Measurements from ENCODE around the gene RO60.

The RO60 gene

DNA sequence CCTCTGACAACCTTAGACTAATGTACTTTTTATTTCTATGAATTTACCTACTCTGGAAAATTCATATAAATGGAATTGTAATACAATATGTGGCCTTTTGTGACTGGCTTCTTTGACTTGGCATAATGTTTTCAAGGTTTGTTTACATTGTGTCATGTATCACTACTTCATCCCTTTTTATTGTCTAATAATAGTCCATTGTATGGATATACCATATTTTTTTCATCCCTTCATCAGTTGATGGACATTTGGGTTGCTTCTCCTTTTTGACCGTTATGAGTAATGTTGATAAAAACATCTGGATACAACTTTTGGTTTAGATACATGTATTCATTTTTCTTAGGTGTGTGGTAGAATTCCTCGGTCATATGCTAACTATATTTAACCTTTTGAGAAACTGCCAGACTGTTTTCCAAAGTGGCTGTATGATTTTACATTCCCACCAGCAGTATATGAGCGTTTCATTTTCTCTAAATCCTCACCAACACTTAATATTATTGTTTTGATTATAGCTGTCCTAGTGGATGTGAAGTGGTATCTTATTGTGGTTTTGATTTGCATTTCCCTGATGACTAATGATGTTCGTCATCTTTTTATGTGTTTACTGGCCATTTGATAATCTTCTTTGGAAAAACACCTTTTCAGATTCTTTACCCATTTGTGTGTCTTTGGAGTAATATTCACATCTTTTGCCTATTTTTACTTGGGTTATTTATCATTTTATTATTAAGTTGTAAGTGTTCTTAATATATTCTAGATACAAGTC lies 3.5 kb downstream of the RO60 start:
- no peak for DNase-seq

DNA sequence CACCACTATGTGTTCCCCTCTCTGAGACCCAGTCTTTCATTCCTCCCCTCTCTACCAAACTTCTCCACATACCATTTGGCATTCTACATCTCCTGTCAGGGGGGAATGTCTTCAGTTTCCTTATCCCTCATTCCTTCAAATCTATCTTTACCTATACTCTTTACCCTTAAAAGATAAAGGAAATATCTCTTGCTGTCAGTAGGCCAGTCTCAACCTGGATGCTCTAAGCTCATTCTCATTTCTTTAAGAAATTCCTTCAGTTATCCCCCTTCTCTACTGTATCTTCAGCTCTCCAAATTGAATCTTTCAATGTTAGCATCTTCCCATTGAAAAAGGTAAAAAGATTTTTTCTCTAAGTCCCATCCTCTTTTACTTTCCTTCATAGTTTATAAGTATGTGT lies 6.5 kb downstream of the RO60 start:
- no peak for DNase-seq

DNA sequence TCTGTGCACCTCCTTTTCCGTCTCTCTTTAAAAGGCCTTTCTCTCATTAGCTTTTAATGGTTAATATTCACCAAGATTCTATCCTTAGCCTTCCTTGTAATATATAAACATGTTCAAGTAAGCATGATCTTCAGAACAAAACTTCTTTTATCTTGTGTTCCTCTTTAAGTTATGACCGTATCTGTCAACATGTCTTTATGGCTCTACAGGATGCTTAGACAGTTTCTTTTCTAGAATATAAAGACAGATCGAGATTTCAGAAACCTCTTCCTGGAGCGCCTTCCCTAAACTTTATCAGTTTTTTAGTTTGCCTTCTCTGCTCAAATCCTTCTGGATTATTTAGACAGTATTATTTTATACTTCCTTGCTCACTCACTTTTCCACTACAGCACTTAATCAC lies 7.2 kb downstream of the RO60 start:
- no peak for DNase-seq

DNA sequence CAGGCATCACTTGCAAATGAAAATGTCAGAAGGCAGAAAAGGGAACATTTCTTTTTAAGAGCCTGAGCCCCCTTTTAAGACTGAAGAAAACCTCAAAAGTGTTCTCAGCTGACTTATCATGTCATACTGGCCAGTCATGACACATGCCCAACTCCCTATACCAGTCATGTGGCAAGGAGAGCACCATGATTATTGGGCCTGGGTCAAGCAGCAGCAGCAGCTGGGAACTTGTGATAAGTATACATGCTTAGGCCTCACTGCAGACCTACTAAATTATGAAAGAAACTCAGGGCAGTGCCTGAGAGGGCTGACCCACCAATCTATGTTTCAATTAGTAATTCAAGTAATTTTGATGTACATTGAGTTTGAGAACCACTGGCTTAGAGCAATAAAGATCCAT lies 8.6 kb downstream of the RO60 start:
- DNase-seq: no peak

DNA sequence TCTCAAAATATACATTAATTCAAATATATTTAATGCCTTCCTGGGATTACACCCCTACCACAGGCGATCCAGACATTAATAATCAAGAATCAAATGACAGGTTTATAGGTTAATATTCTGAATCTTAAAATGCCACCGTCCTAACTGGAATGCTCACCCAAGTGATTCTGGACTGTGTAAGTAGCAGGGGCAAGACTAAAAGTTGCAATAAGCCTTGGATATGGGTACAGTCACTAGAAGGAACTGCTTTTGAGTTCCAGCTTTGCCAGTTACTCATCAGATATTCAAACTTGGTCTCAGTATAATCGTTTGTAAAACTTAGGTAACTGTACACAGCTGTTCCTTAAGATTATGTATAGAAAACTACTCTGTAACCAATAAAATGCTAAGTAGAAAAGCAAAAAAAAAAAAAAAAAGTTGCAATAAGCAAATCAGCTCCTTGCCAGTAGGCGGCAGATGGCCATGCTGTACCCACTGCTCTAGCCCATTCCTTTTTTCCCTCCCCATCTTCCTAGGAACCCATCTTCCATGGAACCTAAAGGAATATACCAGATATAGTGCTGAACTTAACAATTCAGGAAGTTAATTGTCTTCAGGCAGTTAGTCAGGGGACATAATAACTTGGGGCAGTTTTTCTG lies 10.5 kb downstream of the RO60 start:
- DNase-seq: no peak

DNA sequence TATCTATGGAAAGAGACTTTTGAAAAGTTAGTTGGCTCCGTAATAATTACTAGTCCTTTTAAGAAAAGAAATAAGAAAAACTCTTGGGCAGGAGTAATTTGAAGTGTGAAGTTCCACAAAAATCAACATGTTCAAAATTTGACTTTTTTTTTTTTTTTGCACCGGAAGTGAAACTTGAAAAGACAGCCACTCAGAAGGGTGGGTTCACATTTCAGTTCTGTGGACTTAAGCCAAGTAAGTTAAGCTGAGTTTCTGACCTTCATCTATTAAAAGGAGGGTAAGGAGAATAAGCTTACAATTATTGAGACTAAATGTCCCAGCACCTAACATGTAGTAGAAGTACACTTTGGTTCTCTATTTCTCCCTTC lies 11.0 kb downstream of the RO60 start:
- DNase-seq: no peak

DNA sequence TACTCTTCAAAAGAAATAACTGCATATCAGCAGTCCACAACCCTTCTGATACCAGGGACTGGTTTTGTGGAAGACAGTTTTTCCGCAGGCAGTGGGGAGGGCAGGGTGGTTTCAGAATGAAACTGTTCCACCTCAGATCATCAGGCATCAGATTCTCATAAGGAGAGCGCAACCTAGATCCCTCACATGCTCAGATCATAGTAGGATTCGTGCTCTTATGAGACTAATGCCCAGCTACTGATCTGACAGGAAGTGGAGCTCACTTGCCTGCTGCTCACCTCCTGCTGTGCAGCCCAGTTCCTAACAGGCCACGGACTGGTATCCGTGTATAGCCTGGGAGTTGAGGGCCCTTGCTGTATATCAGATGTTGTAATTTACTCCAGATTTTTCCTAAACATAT lies 11.5 kb downstream of the RO60 start:
- peak; percentile 14 for DNase-seq

DNA sequence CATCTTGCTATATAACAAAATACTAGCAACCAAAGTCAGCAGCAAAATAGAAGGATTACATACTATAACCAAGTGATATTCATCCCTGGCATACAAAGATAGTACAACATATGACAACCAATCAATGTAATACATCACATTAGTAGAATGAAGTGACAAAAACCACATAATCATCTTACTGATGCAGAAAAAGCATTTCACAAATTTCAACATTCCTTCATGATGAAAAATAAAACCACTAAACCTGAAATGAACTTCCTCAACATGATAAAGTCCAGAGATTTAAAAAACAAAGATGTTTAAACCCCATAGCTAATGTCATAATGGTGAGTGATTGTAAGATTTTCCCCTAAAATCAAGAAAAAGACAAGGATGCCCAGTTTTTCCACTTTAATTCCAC lies 18.6 kb downstream of the RO60 start:
- DNase-seq: no peak

DNA sequence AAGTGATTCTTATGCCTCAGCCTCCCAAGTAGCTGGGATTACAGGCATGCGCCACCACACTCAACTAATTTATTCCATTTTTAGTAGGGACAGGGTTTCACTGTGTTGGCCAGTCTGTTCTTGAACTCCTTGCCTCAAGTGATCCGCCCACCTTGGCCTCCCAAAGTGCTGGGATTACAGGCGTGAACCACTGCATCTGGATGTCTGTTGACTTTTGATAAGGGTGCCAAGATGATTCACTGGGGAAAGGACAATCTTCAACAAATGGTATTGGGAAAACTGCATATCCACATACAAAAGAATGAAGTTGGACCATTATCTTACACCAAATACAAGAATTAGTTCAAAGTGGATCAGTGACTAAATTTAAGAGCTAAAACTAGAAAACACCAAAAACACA lies 19.8 kb downstream of the RO60 start:
- DNase-seq: no peak

DNA sequence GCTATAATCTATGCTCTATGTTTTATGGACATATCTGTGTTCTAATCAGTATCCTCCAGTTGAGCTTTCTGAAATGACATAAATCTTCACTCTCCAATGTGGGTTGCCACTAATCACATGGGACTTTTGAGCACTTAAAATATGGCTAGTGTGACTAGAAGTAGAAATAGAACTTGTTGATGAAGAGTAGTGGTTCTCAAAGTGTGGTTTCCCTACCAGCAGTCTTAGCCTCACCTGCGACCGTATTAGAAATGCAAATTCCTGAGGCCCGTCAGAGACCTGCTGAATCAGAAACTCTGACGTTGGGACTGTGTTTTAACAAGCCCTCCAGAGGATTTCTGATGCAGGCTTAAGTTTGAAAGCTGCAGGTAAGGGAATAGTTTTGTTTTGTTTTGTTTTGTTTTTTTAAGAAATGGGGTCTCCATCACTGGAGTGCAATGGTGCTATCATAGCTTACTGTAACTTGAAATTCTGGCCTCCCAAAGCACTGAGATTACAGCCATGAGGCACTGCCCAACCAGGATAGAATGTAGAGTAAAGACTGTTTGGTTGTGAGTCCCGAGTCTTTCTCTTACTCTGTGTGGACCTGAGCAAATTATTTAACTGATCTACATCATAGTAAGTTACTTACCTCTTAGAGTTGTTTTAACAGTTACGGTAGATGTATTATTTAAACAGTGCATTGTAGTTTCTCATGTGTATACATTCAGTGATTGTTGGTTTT lies 24.1 kb downstream of the RO60 start:
- DNase-seq: no peak

DNA sequence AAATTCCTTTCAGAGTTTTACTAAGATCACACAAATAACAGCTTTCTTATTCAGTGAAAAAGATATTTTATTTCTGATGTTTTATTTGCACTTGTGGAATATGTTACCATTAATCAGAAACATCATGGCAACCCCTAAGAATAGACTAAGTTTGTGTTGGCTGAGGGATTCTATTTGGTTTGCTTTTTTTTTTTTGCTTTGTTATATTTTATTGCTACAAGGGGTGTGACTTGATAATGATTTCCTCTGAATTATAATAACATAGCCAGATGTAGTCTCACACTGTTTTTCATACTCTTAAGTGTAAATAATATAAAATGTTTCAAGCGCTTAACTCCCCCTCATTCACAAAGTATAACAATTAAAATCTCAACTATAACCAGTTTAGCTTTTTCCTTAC lies 25.9 kb downstream of the RO60 start:
- DNase-seq: no peak

DNA sequence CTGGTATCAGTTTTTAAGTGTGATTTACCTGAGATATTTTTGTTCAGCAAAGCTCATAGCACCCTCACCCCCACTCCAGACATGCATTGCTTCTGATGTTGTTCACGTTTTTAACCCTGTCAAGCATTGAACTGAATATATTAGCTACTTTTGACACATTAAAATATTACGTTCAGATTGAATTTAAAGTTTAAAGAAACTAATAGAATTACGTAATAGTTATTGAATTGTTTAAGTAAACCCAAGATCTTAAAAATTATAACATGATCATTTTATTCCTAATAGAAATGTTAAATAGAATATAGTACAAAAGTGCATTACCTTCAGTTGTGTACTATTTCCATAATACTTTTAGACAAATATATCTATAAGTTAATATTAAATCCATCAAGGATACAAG lies 26.9 kb downstream of the RO60 start:
- DNase-seq: no peak

DNA sequence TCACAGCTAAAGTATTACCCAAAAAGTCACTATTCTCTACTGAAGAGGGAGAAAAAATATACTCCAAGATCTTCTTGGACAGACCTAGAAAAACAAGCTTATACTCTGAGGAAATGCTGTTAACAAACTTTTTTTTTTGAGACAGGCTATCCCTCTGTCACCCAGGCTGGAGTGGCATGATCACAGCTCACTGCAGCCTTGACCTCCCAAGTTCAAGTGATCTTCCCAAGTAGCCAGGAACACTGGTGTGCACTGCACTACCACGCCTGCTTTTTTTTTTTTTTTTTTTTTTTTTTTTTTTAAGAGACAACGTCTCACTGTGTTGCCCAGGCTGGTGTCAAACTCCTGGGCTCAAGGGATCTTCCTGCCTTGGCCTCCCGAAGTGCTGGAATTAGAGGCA lies 28.5 kb downstream of the RO60 start:
- DNase-seq: no peak

DNA sequence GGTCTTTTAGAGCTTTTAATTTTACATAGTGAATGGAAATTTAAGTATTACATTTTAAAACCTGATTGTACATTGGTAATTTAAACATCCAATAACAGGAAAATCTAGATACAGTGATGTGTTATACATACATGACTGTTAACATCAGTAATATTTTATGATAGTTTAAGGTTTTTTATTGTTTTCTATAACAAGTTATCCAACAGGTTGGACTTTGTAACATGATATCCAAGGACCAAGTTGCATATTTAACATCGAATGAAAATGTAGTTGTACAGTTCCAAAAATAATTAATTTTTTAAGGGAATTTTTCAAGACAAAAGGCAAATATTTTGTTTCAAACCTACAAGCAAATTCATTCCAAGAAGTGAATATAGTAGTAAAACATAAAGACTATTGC lies 31.5 kb downstream of the RO60 start:
- no peak for DNase-seq

DNA sequence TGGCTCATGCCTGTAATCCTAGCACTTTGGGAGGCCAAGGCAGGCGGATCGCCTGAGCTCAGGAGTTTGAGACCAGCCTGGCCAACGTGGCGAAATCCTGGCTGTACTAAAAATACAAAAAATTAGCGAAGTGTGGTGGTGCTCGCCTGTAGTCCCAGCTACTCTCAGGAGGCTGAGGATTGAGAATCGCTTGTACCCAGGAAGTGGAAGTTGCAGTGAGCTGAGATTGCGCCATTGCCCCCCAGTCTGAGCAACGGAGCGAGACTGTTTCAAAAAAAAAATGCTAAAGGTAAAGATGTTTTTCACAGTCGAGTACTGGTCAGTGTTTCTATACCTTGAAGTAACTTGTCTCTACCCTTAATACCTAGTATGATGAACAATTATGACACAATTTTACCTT lies 34.7 kb downstream of the RO60 start:
- DNase-seq: no peak

DNA sequence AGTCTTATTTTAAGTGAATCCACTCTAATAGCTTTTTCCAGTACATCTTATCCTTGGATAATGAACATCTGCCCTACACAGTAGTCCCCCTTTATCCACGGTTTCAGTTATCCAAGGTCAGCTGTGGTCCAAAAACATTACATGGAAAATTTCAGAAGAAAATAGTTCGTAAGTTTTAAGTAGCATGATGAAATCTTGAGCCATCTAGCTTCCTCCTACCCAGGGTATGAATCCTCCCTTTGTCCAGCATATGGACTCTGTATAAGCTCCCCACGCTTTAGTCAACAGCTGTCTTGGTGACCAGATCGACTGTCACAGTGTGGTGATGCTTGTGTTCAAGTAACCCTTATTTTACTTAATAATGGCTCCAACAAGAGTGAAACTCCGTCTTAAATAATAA lies 43.2 kb downstream of the RO60 start:
- no peak for DNase-seq

DNA sequence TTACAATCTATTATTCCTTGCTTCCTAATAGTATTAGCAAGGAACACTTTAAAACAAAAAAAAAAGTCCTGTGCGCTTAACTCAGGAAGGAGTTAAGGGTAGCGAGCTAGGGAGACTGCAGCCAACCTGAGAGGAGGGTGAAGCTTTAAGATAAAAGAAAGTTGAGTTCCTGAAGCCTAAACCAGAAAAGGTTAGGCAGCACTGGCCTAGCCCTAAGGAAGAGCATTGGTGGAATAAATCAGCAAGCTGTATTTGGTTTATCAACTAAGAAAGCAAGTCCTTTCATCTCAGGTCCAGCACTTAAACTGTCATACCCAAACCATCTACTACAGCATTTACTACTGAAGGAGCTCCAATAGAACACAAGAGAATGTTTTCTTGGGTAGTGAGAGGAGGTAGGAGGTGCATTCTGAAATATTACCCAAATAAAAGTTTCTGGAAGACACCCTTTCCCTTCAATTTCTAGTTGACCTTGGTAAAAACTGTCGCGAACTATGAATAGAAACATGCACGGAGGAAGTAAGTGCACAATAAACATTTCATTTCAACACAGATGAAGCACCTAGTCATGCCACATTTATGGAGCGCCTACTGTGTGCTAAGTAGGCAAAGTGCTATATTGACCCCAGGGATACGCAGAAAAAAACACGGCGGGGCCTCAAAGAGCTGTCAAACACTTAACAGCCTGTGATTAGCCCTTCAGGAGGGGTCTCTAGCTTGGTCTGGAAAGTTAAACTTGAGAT lies 44.5 kb downstream of the RO60 start:
- DNase-seq: no peak

DNA sequence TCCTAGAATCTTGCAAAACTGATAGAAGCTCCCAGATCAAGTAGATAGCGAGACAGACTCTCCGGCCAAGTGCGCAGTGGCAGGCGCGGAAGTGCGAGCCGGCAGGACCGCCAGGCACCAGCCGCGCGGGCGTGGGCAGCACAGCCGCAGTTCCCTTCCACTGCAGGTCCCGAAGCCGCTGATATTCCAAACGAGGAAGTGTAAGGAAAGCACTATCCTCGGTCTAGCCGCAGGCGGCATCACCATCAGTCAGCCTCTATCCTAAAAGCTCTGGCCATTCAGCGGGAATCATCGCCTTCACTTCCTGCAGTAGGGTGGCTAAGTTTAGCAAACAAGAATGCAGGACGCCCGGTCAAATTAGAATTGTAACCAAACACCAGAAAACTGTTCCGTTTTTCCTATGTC lies 45.1 kb downstream of the RO60 start:
- no peak for DNase-seq

DNA sequence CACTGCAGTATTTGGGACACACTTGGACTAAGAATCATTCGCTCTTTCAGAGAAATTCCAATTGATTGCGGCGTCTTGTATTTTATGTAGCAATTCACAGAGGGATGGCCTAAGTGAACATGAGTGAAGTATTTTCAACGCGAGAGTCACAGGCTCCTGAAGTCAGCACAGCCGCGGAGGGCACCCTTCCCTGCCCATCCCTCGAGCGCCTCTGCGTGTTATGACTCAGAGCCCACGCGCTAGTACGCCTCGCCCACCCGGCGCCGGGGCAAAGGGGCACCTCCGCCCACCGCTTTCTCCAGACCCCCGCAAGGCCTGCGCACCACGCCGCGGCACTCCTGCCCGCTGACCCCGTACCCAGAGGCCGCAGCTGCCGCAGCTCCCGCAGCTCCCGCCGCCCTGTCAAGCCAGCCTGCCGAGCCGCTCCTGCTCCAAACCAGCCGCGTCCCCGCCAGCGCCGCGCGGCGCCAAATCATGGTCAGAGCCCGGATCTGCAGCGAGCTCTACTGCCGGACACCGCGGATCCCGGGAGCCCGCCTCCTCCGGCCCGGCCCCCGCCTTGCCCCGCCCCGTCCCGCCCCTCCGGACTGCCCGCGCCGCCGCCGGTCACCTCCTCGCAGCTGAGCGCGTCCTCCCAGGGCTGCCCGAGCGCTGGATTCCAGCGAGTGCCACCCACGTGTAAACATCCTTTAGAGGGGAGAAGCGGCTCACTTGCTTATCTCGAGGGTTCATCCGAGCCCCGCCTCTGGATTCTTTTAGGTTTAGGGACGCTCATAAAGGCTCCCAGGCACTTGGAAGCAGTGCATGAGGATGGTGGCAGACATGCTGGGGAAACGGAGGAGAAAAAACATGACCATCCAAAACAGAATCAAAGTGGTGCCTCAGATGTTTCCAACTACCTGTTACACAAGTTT lies 45.8 kb downstream of the RO60 start, which contains the start of gene GLRX2:
TSS of gene GLRX2 (minus strand) at position 508 of the 914 bp plus-strand sequence. CDS start at position 476, 32 bp downstream.
- peak; percentile 71 for DNase-seq

DNA sequence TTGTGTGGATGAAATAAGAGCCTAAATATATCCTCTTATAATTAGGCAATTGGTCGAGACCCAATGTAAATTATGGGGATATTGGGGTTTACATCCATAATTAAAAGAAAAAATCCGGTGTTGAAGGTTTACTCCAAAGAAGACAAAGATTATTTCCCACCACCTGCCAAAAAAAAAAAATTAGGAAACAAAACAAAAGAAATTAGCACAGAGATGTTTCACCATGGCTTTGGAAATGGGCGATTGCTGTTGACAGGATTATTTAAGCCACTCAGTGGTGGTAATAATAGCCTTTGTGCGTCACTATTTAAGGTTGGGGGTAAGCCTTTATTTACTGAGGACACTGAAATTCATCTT lies 46.4 kb downstream of the RO60 start:
- DNase-seq: no peak

DNA sequence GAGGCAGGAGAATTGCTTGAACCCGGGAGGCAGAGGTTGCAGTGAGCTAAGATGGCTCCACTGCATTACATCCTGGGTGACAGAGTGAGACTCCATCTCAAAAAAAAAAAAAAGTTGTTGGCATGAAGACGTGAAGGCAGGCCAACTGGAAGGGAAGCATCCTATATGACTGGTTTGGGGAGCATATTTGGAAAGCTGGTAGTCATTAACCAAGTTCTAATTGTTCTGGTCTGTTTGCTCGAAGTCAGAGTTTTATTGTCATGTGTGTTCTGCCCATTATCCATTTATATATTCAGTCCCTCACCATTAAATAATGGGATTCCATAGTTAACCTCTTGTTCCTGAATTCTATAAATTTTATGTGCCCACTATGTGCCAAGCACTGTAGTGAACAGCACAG lies 49.1 kb downstream of the RO60 start:
- DNase-seq: no peak

Measured in NCI-H510A (cell line).